Measurements from ENCODE around the gene SETBP1.
"Not testable (repeated sequence)": the region's sequence is repeated elsewhere in the genome, so short reads cannot be mapped to it uniquely, and the experiment has no call there.

The SETBP1 gene

GRCh38 chr18:44790860-44791259, 110.2 kb downstream of the SETBP1 start:
- DNase-seq (ENCODE audit: low read depth in 2 of 2): no peak

DNA sequence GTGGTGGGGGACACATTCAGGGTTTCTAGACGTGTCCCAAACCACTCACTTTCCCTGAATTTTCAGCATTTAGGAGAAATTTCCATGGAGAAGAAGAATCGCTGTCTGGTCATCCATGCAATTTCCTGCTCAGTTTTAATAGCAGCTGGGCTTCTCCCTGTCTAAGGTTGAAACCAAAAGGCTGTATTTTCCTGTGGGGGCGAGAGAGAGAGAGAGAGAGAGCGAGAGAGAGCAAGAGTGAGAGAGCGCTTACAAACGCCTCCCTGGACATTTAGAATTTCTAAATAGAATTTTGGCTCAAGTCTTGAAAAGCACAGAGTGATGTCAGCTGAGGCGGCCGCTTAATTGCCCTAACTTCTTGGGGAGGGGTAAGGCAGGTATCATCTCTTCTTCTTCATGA, 110.8 kb downstream of the SETBP1 start:
- no peak for DNase-seq (ENCODE audit: low read depth in 2 of 2)

DNA sequence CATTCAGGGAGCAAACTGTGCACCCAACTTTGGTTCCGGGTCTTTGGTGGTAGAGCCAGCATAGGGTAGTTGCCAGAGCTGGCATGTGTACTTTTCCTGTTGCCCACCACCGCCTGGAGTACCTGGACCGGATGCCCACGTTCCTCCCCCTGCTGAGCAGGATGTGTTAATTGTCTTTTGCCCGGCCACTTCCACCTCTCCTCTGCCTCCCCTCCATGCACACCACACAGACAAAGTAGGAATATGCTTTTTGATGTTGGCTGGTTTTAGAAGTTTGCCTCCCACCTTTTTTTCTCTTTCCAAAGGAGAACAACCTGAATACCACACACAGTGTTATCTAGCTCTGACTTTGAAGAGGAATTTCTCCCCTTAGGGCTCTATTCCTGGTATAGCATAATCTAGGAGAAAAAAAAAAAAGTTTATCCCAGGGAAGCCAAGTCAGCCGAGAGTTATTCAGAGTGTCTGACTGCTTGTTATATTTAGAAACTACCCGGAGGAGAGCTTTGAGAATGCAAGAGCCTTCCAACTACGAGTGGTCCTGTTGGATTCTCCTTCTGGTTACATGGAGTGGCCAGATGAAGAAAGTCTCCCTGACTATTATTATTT, 111.9 kb downstream of the SETBP1 start:
- no peak for DNase-seq (ENCODE audit: low read depth in 2 of 2)

- no peak for DNase-seq (ENCODE audit: low read depth in 2 of 2)
Observed at GRCh38 chr18:44793194-44793593, 112.5 kb downstream of the SETBP1 start.

- no peak for DNase-seq (ENCODE audit: low read depth in 2 of 2)
Observed at GRCh38 chr18:44793685-44794084, 113.0 kb downstream of the SETBP1 start.

DNA sequence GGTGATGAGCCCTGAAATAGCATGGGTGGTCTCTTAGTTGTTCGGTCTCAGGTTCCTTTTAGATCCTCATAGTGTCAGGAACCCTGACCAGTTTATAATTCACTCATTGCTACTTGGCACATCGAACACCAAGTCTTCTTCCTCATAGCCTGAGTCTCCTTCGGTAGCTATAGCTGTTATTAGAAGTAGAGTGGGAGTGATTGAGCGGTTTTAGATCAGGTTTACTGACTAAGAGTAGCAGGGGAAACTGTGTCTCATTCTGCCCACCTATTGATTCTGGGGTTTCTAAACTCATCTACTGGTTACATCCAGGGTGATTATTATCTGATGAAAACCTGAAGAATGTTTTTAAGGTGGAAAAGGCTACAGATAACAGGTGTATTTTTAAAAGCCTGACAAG, 114.6 kb downstream of the SETBP1 start:
- no peak for DNase-seq (ENCODE audit: low read depth in 2 of 2)

- DNase-seq (ENCODE audit: low read depth in 2 of 2): no peak
Observed at GRCh38 chr18:44796429-44797428, 116.0 kb downstream of the SETBP1 start.

GRCh38 chr18:44798433-44799048, 117.9 kb downstream of the SETBP1 start:
- DNase-seq (ENCODE audit: low read depth in 2 of 2): no peak

GRCh38 chr18:44799382-44799906, 118.8 kb downstream of the SETBP1 start:
- DNase-seq (ENCODE audit: low read depth in 2 of 2): no peak

- no peak for DNase-seq (ENCODE audit: low read depth in 2 of 2)
Observed at GRCh38 chr18:44799907-44800421, 119.3 kb downstream of the SETBP1 start.

- DNase-seq (ENCODE audit: low read depth in 2 of 2): not testable (repeated sequence)
Observed at GRCh38 chr18:44800766-44801165, 120.1 kb downstream of the SETBP1 start.

DNA sequence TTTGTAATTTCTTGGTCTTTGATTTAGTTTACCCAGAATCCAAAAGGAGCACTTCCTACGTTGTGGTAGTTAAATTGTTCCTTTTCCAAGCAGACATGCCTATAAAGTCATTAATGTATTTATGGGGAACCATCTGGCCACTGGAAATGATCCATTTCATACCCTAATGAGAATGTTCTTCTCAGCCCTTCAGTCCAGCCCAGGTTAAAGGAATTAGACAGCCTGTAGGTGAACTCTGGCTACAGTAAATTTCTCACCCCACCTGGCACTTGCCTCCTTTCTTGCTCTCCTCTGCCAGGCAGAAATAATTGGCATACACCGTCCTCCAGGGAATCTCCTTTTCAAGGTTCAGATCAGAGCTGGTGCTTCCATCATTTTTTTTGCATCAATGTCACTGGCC, 121.1 kb downstream of the SETBP1 start:
- no peak for DNase-seq (ENCODE audit: low read depth in 2 of 2)

- no peak for DNase-seq (ENCODE audit: low read depth in 2 of 2)
Observed at GRCh38 chr18:44802508-44802907, 121.8 kb downstream of the SETBP1 start.

- DNase-seq (ENCODE audit: low read depth in 2 of 2): no peak
Observed at GRCh38 chr18:44803019-44803650, 122.4 kb downstream of the SETBP1 start.

DNA sequence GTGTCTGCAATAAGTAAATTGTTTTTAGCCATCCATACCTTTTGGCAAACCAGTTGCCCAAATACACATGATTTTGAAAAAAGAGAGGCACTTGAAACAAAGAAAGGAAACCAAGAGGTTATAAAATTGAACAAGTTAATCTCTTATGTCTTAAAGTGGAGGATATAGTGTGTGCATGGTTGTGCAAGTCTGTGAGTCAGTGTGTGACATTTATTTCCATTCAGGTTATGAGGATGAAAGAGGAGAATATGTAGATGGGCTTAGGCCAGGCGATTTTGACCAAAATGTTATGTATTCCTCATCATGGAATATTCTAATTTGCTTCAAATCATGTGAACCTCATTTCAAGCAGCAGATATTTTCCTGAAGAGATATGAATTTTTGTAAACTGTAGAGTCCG, 123.3 kb downstream of the SETBP1 start:
- DNase-seq (ENCODE audit: low read depth in 2 of 2): no peak

DNA sequence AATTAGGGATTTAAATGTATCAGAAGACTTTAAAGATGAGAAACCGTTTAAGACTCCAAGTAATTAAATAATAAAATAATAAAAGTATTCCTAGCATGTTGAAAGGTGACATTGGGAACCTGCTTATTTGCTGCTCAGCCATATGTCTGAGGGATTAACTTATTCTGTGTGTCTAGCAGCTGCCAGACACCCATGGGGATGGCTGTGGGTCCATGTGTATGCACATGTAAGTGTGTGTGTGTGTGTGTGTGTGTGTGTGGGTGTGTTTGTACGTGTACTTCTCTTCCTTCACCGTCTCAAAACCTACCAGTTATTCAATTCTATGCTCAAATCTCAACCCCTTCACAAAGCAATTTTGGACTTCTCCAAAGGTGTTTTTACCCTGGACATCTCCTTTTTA, 124.5 kb downstream of the SETBP1 start:
- no peak for DNase-seq (ENCODE audit: low read depth in 2 of 2)

GRCh38 chr18:44805643-44806042, 125.0 kb downstream of the SETBP1 start:
- no peak for DNase-seq (ENCODE audit: low read depth in 2 of 2)

DNA sequence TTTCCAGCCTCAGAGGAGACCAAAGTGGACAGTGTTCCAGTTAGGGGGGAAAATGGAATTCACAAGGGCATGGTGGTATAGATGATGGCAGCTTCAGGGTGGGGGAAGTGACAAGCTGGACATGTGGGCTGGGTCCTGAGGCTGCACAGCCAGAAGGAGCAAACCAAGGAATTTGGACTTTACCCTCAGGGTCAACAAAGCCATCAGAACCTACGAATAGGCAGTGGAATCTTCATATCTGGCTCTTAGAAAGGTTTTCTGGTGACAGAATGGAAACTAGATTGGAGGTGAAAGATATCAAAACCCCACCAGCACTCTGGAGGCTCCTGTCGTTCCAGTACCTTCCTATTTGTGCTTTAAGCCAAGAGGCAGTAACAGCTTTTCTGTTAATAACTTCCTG, 127.1 kb downstream of the SETBP1 start:
- DNase-seq (ENCODE audit: low read depth in 2 of 2): no peak

DNA sequence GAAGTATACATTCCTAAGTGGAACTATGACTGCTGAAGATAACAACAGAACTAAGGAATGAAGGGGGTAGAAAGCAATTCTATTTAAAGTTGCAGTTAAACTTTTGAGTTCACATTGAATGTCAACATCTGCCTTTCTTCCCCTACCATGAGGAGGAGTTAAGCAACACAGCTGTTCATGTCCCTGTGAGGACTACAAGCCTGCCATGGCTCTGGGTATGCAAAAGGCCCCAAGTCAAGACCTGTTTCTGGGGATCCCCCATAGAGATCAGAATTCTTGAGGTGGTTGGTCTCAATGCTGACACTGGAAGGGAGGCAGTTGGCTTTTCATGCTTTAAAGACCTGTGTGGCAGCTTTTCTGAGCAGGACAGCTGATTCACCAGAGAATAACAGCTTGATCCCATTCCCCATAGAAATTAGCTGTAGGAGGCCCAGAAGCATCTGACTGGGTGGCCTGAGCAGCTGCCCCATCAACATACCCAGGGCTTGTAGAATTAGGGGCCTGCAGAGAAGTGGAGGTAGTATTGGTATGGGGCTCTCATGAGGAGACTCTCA, 131.0 kb downstream of the SETBP1 start:
- DNase-seq (ENCODE audit: low read depth in 2 of 2): no peak

DNA sequence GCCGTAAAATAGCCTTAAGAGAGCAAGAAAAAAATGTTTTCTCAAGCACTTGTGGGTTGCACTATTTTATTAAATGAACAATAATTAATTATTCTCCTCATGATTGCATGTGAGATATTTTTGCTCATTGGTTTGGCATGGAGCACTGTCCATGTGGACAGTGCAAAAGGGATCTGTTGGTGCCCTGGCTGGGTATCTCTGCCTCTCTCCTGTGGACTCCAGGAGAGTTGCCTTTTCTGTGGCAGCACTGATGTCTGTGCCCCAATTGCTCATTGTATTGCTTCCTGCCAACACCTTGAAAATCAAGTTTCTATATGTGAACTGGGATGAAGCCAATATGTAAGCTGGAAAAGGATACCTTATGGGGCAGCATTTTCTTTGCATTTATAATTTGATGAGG, 131.7 kb downstream of the SETBP1 start:
- no peak for DNase-seq (ENCODE audit: low read depth in 2 of 2)

DNA sequence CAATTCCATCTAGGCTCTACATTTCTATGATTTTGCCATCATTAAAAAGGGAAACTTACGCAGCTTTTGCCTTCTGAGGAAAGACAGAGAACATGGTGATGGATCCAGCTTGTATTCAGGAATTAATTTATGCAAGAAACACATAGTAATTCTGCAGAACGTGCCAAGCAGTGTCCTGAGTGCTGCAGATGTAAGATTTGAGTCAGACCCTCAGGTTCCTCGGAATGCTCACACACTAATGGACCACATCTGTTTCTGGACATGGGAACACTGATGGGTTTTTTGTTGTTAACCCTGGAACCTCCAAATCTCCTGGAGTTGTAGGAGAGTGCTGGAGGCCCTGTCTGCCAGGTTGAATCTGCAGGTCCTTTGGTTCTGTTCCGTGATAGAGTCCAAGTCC, 132.9 kb downstream of the SETBP1 start:
- DNase-seq (ENCODE audit: low read depth in 2 of 2): no peak
